Parathyroid adenoma (tissue), 2 donors: ENCODE data around the gene ETS2.
A peak's percentile ranks its signal among the peaks of the same experiment; 100 is the strongest.
"Not testable (repeated sequence)": the region's sequence is repeated elsewhere in the genome, so short reads cannot be mapped to it uniquely, and the experiment has no call there.

Experiments
- H2AFZ ChIP-seq: fragments of 300-600 bp; sonication (generic); one replicate; pipeline ENCODE4 v1.7.0; 2017; ENCODE audit warnings: antibody characterized with exemption, mild to moderate bottlenecking
- H3K27ac ChIP-seq: fragments of 300-600 bp; sonication (generic); one replicate; pipeline ENCODE4 v1.7.0; 2017
- H3K27me3 ChIP-seq: fragments of 300-600 bp; sonication (generic); one replicate; pipeline ENCODE4 v1.7.0; 2017; ENCODE audit warnings: low read length; ENCODE audit not compliant: control insufficient read depth, insufficient read depth
- H3K36me3 ChIP-seq: fragments of 300-600 bp; sonication (generic); one replicate; pipeline ENCODE4 v1.7.0; 2017; ENCODE audit warnings: low read length; ENCODE audit not compliant: control insufficient read depth, insufficient read depth
- H3K4me1 ChIP-seq: fragments of 300-600 bp; sonication (generic); one replicate; pipeline ENCODE4 v1.7.0; 2017; ENCODE audit warnings: control low read depth
- H3K4me2 ChIP-seq: fragments of 300-600 bp; sonication (generic); one replicate; pipeline ENCODE4 v1.7.0; 2017; ENCODE audit warnings: low read length
- H3K4me3 ChIP-seq: fragments of 300-600 bp; sonication (generic); one replicate; pipeline ENCODE4 v1.7.0; 2017; ENCODE audit warnings: low read depth, low read length
- H3K79me2 ChIP-seq: fragments of 300-600 bp; sonication (generic); one replicate; pipeline ENCODE4 v1.7.0; 2017; ENCODE audit warnings: control low read depth
- H3K9ac ChIP-seq: fragments of 300-600 bp; sonication (generic); one replicate; pipeline ENCODE4 v1.7.0; 2017; ENCODE audit warnings: mild to moderate bottlenecking
- H3K9me3 ChIP-seq: fragments of 300-600 bp; sonication (generic); one replicate; pipeline ENCODE4 v1.7.0; 2017; ENCODE audit warnings: low read length; ENCODE audit not compliant: control insufficient read depth
- TF ChIP-seq, protein P1 (sequence below): fragments of 300-600 bp; sonication (generic); IDR thresholded peaks from one replicate; pipeline ENCODE4 v1.7.0; 2017; ENCODE audit warnings: antibody characterized with exemption, mild to moderate bottlenecking
- donor health status: primary hyperparathyroidism.

The ETS2 gene

DNA sequence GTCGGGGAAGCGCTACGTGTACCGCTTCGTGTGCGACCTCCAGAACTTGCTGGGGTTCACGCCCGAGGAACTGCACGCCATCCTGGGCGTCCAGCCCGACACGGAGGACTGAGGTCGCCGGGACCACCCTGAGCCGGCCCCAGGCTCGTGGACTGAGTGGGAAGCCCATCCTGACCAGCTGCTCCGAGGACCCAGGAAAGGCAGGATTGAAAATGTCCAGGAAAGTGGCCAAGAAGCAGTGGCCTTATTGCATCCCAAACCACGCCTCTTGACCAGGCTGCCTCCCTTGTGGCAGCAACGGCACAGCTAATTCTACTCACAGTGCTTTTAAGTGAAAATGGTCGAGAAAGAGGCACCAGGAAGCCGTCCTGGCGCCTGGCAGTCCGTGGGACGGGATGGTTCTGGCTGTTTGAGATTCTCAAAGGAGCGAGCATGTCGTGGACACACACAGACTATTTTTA, 17.1 kb downstream of the ETS2 start:
- Histone ChIP-seq H3K4me1 (no peaks in the 10 kb centered on the region), H2AFZ (no peak overlapping the region), H3K27me3 (no peaks in the 10 kb centered on the region), H3K9ac (no peak overlapping the region), H3K27ac (peak overlapping the region; percentile 43), H3K79me2 (no peaks in the 10 kb centered on the region), H3K9me3 (no peaks in the 10 kb centered on the region), H3K36me3 (peaks cover 4% of the 10 kb centered on the region), H3K4me2 (no peak overlapping the region), H3K4me3 (no peak overlapping the region)
- TF ChIP-seq, protein P1, sequence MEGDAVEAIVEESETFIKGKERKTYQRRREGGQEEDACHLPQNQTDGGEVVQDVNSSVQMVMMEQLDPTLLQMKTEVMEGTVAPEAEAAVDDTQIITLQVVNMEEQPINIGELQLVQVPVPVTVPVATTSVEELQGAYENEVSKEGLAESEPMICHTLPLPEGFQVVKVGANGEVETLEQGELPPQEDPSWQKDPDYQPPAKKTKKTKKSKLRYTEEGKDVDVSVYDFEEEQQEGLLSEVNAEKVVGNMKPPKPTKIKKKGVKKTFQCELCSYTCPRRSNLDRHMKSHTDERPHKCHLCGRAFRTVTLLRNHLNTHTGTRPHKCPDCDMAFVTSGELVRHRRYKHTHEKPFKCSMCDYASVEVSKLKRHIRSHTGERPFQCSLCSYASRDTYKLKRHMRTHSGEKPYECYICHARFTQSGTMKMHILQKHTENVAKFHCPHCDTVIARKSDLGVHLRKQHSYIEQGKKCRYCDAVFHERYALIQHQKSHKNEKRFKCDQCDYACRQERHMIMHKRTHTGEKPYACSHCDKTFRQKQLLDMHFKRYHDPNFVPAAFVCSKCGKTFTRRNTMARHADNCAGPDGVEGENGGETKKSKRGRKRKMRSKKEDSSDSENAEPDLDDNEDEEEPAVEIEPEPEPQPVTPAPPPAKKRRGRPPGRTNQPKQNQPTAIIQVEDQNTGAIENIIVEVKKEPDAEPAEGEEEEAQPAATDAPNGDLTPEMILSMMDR = no peak

DNA sequence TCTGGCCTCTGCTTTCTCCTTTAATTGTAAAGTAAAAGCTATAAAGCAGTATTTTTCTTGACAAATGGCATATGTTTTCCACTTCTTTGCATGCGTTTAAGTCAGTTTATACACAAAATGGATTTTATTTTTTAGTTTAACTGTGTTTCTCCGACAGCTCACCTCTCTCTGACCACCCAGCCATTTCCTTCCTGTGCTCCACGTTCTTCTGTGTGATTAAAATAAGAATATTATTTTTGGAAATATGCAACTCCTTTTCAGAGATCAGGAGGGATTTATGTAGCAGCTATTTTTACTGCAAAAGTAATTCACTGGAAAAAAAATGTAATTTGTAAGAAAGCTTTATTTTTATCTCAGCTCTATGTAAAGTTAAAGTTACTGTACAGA, 18.0 kb downstream of the ETS2 start:
- H3K4me2 ChIP-seq = no peak overlapping the region
- no peak overlapping the region for H2AFZ ChIP-seq
- H3K27ac ChIP-seq = peak overlapping the region; percentile 70
- TF ChIP-seq, protein P1 = no peak
- no peaks in the 10 kb centered on the region for H3K9me3 ChIP-seq
- peaks cover 4% of the 10 kb centered on the region for H3K36me3 ChIP-seq
- no peak overlapping the region for H3K4me3 ChIP-seq
- H3K4me1 ChIP-seq = no peaks in the 10 kb centered on the region
- no peaks in the 10 kb centered on the region for H3K27me3 ChIP-seq
- no peaks in the 10 kb centered on the region for H3K79me2 ChIP-seq
- no peak overlapping the region for H3K9ac ChIP-seq

DNA sequence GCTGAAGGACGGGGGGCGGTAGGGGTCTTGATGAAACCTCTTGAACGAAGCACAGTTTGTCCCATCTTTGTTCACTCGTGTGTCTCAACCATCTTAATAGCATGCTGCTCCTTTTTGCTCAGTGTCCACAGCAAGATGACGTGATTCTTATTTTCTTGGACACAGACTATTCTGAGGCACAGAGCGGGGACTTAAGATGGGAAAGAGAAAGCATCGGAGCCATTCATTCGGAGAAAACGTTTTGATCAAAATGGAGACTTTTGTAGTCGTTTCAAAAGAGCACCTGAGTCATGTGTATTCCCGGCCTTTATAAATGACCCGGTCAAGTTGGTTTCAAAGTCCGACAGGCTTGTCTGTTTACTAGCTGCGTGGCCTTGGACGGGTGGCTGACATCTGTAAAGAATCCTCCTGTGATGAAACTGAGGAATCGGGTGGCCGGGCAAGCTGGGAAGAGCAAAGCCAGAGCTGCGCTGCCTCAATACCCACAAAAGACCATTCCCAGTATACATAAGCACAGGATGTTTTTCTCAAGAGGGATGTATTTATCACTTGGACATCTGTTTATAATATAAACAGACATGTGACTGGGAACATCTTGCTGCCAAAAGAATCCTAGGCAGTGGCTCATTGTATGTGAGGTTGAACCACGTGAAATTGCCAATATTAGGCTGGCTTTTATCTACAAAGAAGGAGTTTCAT, 18.5 kb downstream of the ETS2 start:
- H3K79me2 ChIP-seq = no peaks in the 10 kb centered on the region
- H3K27me3 ChIP-seq = no peaks in the 10 kb centered on the region
- H3K9me3 ChIP-seq = no peaks in the 10 kb centered on the region
- H3K4me2 ChIP-seq = no peak overlapping the region
- no peak overlapping the region for H3K4me3 ChIP-seq
- peaks cover 4% of the 10 kb centered on the region for H3K36me3 ChIP-seq
- H3K9ac ChIP-seq = no peak overlapping the region
- no peak overlapping the region for H2AFZ ChIP-seq
- TF ChIP-seq, protein P1 = no peak
- peak overlapping the region; percentile 70 for H3K27ac ChIP-seq
- H3K4me1 ChIP-seq = no peaks in the 10 kb centered on the region

DNA sequence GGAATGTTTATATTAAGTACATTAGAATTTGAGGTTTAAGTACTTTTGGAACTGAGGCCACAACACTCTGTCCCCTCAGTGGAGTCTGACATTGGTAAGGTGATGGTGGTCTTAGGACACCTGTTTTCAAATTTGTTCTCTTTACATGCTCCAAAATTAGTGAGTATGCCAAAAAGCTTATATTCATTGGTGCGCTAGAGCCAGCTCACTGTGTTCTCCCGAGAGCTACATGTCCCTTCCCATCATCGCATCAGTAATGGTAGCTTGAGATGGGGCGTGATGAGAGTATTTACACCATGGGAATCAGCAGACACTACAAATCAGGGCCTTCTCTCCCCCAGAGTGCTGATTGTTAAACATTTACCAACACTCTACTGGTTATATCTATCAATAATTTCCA, 19.5 kb downstream of the ETS2 start:
- Histone ChIP-seq H3K36me3 (peaks cover 4% of the 10 kb centered on the region), H3K27ac (no peak overlapping the region), H3K27me3 (no peaks in the 10 kb centered on the region), H3K4me1 (no peaks in the 10 kb centered on the region), H2AFZ (no peak overlapping the region), H3K9me3 (no peaks in the 10 kb centered on the region), H3K4me2 (no peak overlapping the region), H3K79me2 (no peaks in the 10 kb centered on the region), H3K9ac (no peak overlapping the region), H3K4me3 (no peak overlapping the region)
- TF ChIP-seq, protein P1 = no peak

DNA sequence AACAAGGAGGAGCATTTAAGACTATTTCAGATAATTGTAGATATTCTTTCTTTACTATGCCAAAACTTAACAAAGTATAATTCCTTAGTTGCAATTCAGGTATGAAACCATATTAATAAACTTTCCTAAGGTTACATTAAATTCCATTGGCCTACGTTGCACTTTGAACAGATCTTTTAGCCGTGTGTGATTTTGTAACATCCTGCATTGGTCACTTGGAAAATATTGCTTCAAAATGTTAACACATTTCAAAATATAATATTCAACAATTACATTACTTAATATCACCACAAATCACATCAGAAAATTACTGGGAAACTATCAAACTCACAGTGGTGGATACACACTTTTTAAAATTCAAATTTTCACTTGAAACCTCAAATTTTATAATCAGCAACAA, 20.2 kb downstream of the ETS2 start:
- Histone ChIP-seq H3K27me3 (no peaks in the 10 kb centered on the region), H3K4me2 (no peak overlapping the region)

DNA sequence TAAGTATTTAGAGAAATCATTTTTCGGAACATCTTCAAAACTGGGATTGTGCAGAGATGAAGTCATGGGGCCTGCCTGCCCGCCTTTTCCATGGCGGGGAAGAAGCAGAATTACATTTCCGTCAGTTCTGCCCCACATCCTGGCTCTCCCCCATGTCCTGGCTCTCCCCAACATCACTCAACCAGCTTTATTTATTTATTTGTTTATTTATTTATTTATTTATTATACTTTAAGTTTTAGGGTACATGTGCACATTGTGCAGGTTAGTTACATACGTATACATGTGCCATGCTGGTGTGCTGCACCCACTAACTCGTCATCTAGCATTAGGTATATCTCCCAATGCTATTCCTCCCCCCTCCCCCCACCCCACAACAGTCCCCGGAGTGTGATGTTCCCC, 22.4 kb downstream of the ETS2 start:
- H3K9me3 ChIP-seq, H3K79me2 ChIP-seq, H3K4me2 ChIP-seq, H3K4me3 ChIP-seq, H3K4me1 ChIP-seq, H3K27ac ChIP-seq, H3K27me3 ChIP-seq, H2AFZ ChIP-seq, H3K36me3 ChIP-seq, H3K9ac ChIP-seq: not testable (repeated sequence)

More for the DNA sequence above, 20.2 kb downstream of the ETS2 start:
- Histone ChIP-seq H3K27ac (no peak overlapping the region), H3K9ac (no peak overlapping the region), H3K79me2 (no peaks in the 10 kb centered on the region), H3K4me1 (no peaks in the 10 kb centered on the region), H3K36me3 (peaks cover 4% of the 10 kb centered on the region), H3K4me3 (no peak overlapping the region), H3K9me3 (no peaks in the 10 kb centered on the region), H2AFZ (no peak overlapping the region)
- TF ChIP-seq, protein P1 = no peak
